Transverse colon (tissue), 4 donors: ENCODE data around the gene ARHGEF38. TPM values are rescaled to one million over a fixed set of nuclear protein-coding genes. Genes with fewer than 3 reads are reported as not detected.
A peak's percentile ranks its signal among the peaks of the same experiment; 100 is the strongest.

ENCODE experiments used
- DNase-seq: peaks from one replicate; pipeline ENCODE4 v3.0.0-alpha.2; 2019
- H3K27ac ChIP-seq, 4 donors: fragments of 200-600 bp; sonication (generic); 2 replicates each; pipeline ENCODE4 v1.5.1; 2016 to 2018; ENCODE audit warnings: inconsistent platforms in 4 of 4
- H3K27me3 ChIP-seq: fragments of 200-600 bp; sonication (generic); 2 replicates; pipeline ENCODE4 v1.5.1; 2017; ENCODE audit warnings: inconsistent platforms
- H3K36me3 ChIP-seq, 4 donors: fragments of 200-600 bp; sonication (generic); 2 replicates each; pipeline ENCODE4 v1.5.1; 2017 to 2019; ENCODE audit warnings: inconsistent platforms in 4 of 4
- H3K4me1 ChIP-seq, 4 donors: fragments of 200-600 bp; sonication (generic); 2 replicates each; pipeline ENCODE4 v1.5.1; 2017 to 2020; ENCODE audit warnings: inconsistent platforms in 4 of 4
- H3K4me3 ChIP-seq, 4 donors: fragments of 200-600 bp; sonication (generic); 1 replicate in 1 of 4; 2 replicates in 3 of 4; pipeline versions ENCODE4 v1.5.1 to v1.6.1; 2017 to 2019; ENCODE audit warnings: inconsistent platforms in 4 of 4
- H3K9me3 ChIP-seq, 2 donors: fragments of 200-600 bp; sonication (generic); 2 replicates each; pipeline ENCODE4 v1.5.1; 2017 to 2019; ENCODE audit warnings: inconsistent platforms in 2 of 2
- EP300 ChIP-seq: sonication (generic); formaldehyde crosslinking; IDR thresholded peaks from one replicate; pipeline ENCODE4 v1.6.1; 2017; ENCODE audit warnings: antibody characterized with exemption, low read depth
- POLR2A ChIP-seq: fragments of 450-650 bp; IDR thresholded peaks from one replicate; pipeline ENCODE4 v1.6.1; 2016; ENCODE audit warnings: antibody characterized with exemption, mild to moderate bottlenecking, moderate library complexity
- POLR2AphosphoS5 ChIP-seq, 3 donors: sonication (generic); formaldehyde crosslinking; IDR thresholded peaks; one replicate each; pipeline ENCODE4 v1.6.1; 2016; ENCODE audit warnings: antibody characterized with exemption in 3 of 3
- WGBS, 2 donors: methylation state at CpG; one replicate each; pipeline ENCODE4 v1.1.5; 2018; ENCODE audit warnings: low coverage in 1 of 2; 5-methylcytosine and 5-hydroxymethylcytosine counted together
- in situ Hi-C, 4 donors: fragments of 200-750 bp; cut with MboI; loops; one replicate each; pipeline versions ENCODE4 v1.15.0 to v1.15.1; 2017; ENCODE audit warnings: low sequenced_read_pairs in 3 of 4, low pct_ligation_motif_present in 1 of 4, low pct_unique_long_range_greater_than_20kb in 1 of 4
- intact Hi-C: fragments of 100-400 bp; cut with DNase I; formaldehyde crosslinking; loops from one replicate; pipeline ENCODE4 v1.15.1; 2023; ENCODE audit warnings: low total_unique reads
- total RNA-seq, 4 donors: library from RNA; depleted of rRNA; stranded (reverse); fragments of >200 nt; gene quantifications; one replicate each; pipeline ENCODE4 v1.1.0, GENCODE V29; 2016
- TF ChIP-seq, protein P1 (sequence below), 5 experiments: fragments of 200-600 bp in 3 of 5; fragments of 450-650 bp in 2 of 5; sonication (generic) in 3 of 5; IDR thresholded peaks; 1 replicate in 2 of 5; 2 replicates in 3 of 5; pipeline ENCODE4 v1.5.1; 2016 to 2017; ENCODE audit warnings: antibody characterized with exemption in 5 of 5, inconsistent platforms in 3 of 5, mild to moderate bottlenecking in 2 of 5, moderate library complexity in 1 of 5

Gene ARHGEF38
- total RNA-seq, 4 donors from 2014 or later, result 2.6 to 18.1 (median 15.6) TPM

DNA sequence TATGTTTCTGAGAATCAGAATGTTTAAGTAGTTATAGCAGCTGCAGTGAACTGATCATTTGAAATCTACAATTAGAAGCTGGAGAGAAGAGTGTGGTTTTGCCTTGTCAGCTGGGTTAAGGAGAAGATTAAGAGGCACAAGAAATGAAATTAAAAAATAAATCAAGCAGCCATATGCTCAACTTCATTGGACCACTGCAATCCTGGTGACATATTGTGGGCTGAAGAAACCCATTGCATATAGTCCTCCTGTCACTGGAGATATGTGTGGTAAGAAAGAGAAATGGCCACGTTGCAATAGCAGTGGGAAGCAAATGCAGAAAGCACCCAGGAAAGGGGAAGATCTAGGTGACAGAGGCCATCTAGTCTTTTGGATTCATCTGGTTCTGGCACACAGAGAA is 93.0 kb downstream of the ARHGEF38 start:
- in situ Hi-C loops, result no loop called here
- Histone ChIP-seq H3K36me3 (no peaks in the 10 kb centered on the region), H3K27ac (no peak overlapping the region), H3K4me3 (no peak overlapping the region), H3K27me3 (no peaks in the 10 kb centered on the region), H3K9me3 (no peaks in the 10 kb centered on the region), H3K4me1 (no peaks in the 10 kb centered on the region)
- 62 to 63% methylated on average over 1 of the region's 1 CpG for WGBS, 2 donors
- TF ChIP-seq, protein P1, sequence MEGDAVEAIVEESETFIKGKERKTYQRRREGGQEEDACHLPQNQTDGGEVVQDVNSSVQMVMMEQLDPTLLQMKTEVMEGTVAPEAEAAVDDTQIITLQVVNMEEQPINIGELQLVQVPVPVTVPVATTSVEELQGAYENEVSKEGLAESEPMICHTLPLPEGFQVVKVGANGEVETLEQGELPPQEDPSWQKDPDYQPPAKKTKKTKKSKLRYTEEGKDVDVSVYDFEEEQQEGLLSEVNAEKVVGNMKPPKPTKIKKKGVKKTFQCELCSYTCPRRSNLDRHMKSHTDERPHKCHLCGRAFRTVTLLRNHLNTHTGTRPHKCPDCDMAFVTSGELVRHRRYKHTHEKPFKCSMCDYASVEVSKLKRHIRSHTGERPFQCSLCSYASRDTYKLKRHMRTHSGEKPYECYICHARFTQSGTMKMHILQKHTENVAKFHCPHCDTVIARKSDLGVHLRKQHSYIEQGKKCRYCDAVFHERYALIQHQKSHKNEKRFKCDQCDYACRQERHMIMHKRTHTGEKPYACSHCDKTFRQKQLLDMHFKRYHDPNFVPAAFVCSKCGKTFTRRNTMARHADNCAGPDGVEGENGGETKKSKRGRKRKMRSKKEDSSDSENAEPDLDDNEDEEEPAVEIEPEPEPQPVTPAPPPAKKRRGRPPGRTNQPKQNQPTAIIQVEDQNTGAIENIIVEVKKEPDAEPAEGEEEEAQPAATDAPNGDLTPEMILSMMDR (IDR thresholded peaks at IDR 0.05), result no peak
- DNase-seq, result no peak
- intact Hi-C loops, result no loop called here

DNA sequence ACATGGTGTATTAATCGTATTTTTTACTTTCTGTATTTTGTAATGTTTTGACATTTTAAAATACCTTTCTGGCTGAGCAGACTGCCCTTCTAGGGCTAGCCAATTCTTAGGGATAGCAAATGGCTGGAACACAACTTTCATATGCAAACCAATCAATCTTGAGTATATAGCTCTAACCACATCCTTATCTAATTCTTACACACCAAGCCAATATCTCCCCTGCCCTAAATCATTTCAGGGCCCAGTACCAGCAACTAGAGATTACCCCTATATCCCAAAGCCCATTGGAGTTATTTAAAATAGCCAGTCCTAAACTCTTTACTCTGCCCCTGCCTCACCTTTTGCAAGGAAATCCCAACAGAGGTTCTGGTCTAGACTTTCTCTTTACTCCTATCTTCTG is 97.8 kb downstream of the ARHGEF38 start:
- Histone ChIP-seq H3K9me3 (no peaks in the 10 kb centered on the region), H3K4me1 (no peaks in the 10 kb centered on the region), H3K36me3 (no peaks in the 10 kb centered on the region), H3K27ac (no peak overlapping the region), H3K4me3 (no peak overlapping the region), H3K27me3 (no peaks in the 10 kb centered on the region)
- no peak for DNase-seq
- intact Hi-C loops (no loop called here), in situ Hi-C loops (loop anchor here in 1 of 4 donors (25.0 kb wide), 1 partner anchor 138 kb away; no protein-coding TSS in a partner anchor)
- 56 to 86% methylated on average over 1 of the region's 1 CpG for WGBS, 2 donors
- TF ChIP-seq, protein P1 (IDR thresholded peaks at IDR 0.05), result no peak
- TF ChIP-seq EP300, result no peak
- no peak for TF ChIP-seq POLR2AphosphoS5 (IDR thresholded peaks at IDR 0.05)
- no peak for TF ChIP-seq POLR2A

DNA sequence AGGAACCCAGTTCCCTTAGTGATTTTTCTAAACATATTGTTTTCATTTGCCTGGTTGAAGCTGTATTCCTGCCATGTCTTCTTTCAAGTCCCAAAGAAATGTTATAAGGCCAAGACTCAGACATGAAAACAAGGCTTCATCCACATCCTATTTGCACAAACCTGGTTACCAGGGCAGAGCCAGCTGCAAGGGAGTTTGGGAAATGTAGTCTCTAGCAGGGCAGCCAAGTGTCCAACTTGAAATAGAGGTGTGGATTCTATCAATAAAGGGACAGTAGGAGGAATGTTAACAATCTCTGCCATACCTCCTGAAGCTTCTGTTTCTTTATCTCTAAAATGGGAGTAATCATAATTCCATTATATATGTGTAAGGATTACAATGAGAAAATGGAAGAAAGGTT is 99.5 kb downstream of the ARHGEF38 start:
- Histone ChIP-seq H3K27me3 (no peaks in the 10 kb centered on the region), H3K4me1 (no peaks in the 10 kb centered on the region), H3K4me3 (no peak overlapping the region), H3K36me3 (no peaks in the 10 kb centered on the region), H3K9me3 (no peaks in the 10 kb centered on the region), H3K27ac (peak overlapping the region in 1 of 4 donors; percentile 41)
- TF ChIP-seq EP300 (no peak), POLR2A (no peak), POLR2AphosphoS5 (IDR thresholded peaks at IDR 0.05) (no peak)
- TF ChIP-seq, protein P1 (IDR thresholded peaks at IDR 0.05), result no peak
- intact Hi-C loops, result no loop called here
- in situ Hi-C loops, result loop anchor here in 1 of 4 donors (25.0 kb wide), 1 partner anchor 140 kb away; no protein-coding TSS in a partner anchor
- no peak for DNase-seq

DNA sequence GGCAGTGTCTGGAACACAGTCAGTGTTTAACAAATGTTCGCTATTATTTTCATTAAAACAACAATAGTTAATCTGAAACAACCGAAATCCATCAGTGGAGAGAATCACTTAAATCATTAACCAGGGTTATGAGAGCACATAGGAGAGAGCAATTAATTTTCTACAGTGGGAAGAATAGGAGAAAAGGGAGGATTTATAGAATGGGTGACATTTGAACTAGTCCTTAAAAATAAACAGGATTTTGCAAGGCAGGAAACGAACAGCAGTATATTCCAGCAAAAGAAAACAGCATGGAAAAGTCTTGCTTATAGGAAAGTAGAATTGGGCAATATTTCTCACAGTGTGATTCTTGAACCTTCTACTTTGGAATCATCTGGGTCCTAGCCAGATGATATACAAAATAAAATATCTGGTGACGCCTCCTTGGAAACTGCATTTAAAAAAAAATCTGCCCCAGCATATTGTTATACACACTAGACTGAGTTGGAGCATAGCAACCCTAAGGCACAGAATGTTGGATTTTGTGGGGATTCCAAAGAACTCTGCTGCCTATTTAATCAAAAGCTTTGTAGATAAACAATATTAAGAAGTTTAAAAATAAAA is 100.0 kb downstream of the ARHGEF38 start:
- intact Hi-C loops, result no loop called here
- 55 to 59% methylated on average over 4 of the region's 4 CpGs for WGBS, 2 donors
- no peaks in the 10 kb centered on the region for H3K4me1 ChIP-seq
- peak overlapping the region in 1 of 4 donors; percentile 41 for H3K27ac ChIP-seq
- in situ Hi-C loops, result loop anchor here in 1 of 4 donors (25.0 kb wide), 1 partner anchor 140 kb away; no protein-coding TSS in a partner anchor
- H3K4me3 ChIP-seq, result no peak overlapping the region
- no peaks in the 10 kb centered on the region for H3K27me3 ChIP-seq
- no peaks in the 10 kb centered on the region for H3K9me3 ChIP-seq
- no peaks in the 10 kb centered on the region for H3K36me3 ChIP-seq
- TF ChIP-seq, protein P1 (IDR thresholded peaks at IDR 0.05), result no peak
- TF ChIP-seq POLR2A (no peak), EP300 (no peak), POLR2AphosphoS5 (IDR thresholded peaks at IDR 0.05) (no peak)
- DNase-seq, result no peak
